ENCODE measurements around the gene PRTN3.
A peak's percentile ranks its signal among the peaks of the same experiment; 100 is the strongest.
"Not testable (repeated sequence)": the region's sequence is repeated elsewhere in the genome, so short reads cannot be mapped to it uniquely, and the experiment has no call there.

Gene PRTN3

GRCh38 chr19:870963-871401, 30.2 kb downstream of the PRTN3 start:
- no peaks in the 10 kb centered on the region for H3K27me3 ChIP-seq (ENCODE audit: control insufficient read depth, insufficient read depth, low read length)
- no peak overlapping the region for H3K9ac ChIP-seq (ENCODE audit: low read depth, low read length)
- no peak overlapping the region for H3K27ac ChIP-seq (ENCODE audit: low read depth, low read length)
- H3K4me1 ChIP-seq (ENCODE audit: control insufficient read depth, insufficient read depth, low read length), result peaks cover 9% of the 10 kb centered on the region
- no peak overlapping the region for H3K4me3 ChIP-seq (ENCODE audit: low read depth, low read length)
- H3K9me3 ChIP-seq (ENCODE audit: control insufficient read depth, insufficient read depth, low read length), result no peaks in the 10 kb centered on the region
- H3K36me3 ChIP-seq (ENCODE audit: control insufficient read depth, insufficient read depth, low read length), result peaks cover 39% of the 10 kb centered on the region

- no peaks in the 10 kb centered on the region for H3K9me3 ChIP-seq (ENCODE audit: control insufficient read depth, insufficient read depth, low read length)
- H3K9ac ChIP-seq (ENCODE audit: low read depth, low read length), result no peak overlapping the region
- H3K27me3 ChIP-seq (ENCODE audit: control insufficient read depth, insufficient read depth, low read length), result no peaks in the 10 kb centered on the region
- H3K4me1 ChIP-seq (ENCODE audit: control insufficient read depth, insufficient read depth, low read length), result peaks cover 9% of the 10 kb centered on the region
- H3K4me3 ChIP-seq (ENCODE audit: low read depth, low read length), result no peak overlapping the region
- H3K36me3 ChIP-seq (ENCODE audit: control insufficient read depth, insufficient read depth, low read length), result peaks cover 45% of the 10 kb centered on the region
- peak overlapping the region; percentile 61 for H3K27ac ChIP-seq (ENCODE audit: low read depth, low read length)
These were observed 30.9 kb downstream of the PRTN3 start for GRCh38 chr19:871446-872265.

- Histone ChIP-seq H3K4me3 (ENCODE audit: low read depth, low read length) (no peak overlapping the region), H3K4me1 (ENCODE audit: control insufficient read depth, insufficient read depth, low read length) (peaks cover 3% of the 10 kb centered on the region), H3K27ac (ENCODE audit: low read depth, low read length) (peak overlapping the region; percentile 61), H3K9ac (ENCODE audit: low read depth, low read length) (no peak overlapping the region), H3K36me3 (ENCODE audit: control insufficient read depth, insufficient read depth, low read length) (peaks cover 51% of the 10 kb centered on the region), H3K27me3 (ENCODE audit: control insufficient read depth, insufficient read depth, low read length) (no peaks in the 10 kb centered on the region), H3K9me3 (ENCODE audit: control insufficient read depth, insufficient read depth, low read length) (no peaks in the 10 kb centered on the region)
These were observed 31.6 kb downstream of the PRTN3 start for GRCh38 chr19:872266-872951.

GRCh38 chr19:873084-873483, 32.3 kb downstream of the PRTN3 start:
- no peak overlapping the region for H3K27ac ChIP-seq (ENCODE audit: low read depth, low read length)
- H3K4me1 ChIP-seq (ENCODE audit: control insufficient read depth, insufficient read depth, low read length), result no peaks in the 10 kb centered on the region
- no peak overlapping the region for H3K4me3 ChIP-seq (ENCODE audit: low read depth, low read length)
- no peak overlapping the region for H3K9ac ChIP-seq (ENCODE audit: low read depth, low read length)
- H3K27me3 ChIP-seq (ENCODE audit: control insufficient read depth, insufficient read depth, low read length), result no peaks in the 10 kb centered on the region
- H3K9me3 ChIP-seq (ENCODE audit: control insufficient read depth, insufficient read depth, low read length), result no peaks in the 10 kb centered on the region
- H3K36me3 ChIP-seq (ENCODE audit: control insufficient read depth, insufficient read depth, low read length), result peaks cover 46% of the 10 kb centered on the region

GRCh38 chr19:873561-874041, 32.8 kb downstream of the PRTN3 start:
- H3K4me3 ChIP-seq (ENCODE audit: low read depth, low read length), result no peak overlapping the region
- H3K27ac ChIP-seq (ENCODE audit: low read depth, low read length), result no peak overlapping the region
- H3K9ac ChIP-seq (ENCODE audit: low read depth, low read length), result no peak overlapping the region

GRCh38 chr19:875265-875879, 34.6 kb downstream of the PRTN3 start:
- H3K9ac ChIP-seq (ENCODE audit: low read depth, low read length), result no peak overlapping the region
- no peak overlapping the region for H3K27ac ChIP-seq (ENCODE audit: low read depth, low read length)
- H3K4me1 ChIP-seq (ENCODE audit: control insufficient read depth, insufficient read depth, low read length), result no peaks in the 10 kb centered on the region
- peaks cover 29% of the 10 kb centered on the region for H3K36me3 ChIP-seq (ENCODE audit: control insufficient read depth, insufficient read depth, low read length)
- no peaks in the 10 kb centered on the region for H3K9me3 ChIP-seq (ENCODE audit: control insufficient read depth, insufficient read depth, low read length)
- no peaks in the 10 kb centered on the region for H3K27me3 ChIP-seq (ENCODE audit: control insufficient read depth, insufficient read depth, low read length)
- no peak overlapping the region for H3K4me3 ChIP-seq (ENCODE audit: low read depth, low read length)

More at GRCh38 chr19:873561-874041, 32.8 kb downstream of the PRTN3 start:
- Histone ChIP-seq H3K4me1 (ENCODE audit: control insufficient read depth, insufficient read depth, low read length) (no peaks in the 10 kb centered on the region), H3K36me3 (ENCODE audit: control insufficient read depth, insufficient read depth, low read length) (peaks cover 40% of the 10 kb centered on the region), H3K9me3 (ENCODE audit: control insufficient read depth, insufficient read depth, low read length) (no peaks in the 10 kb centered on the region), H3K27me3 (ENCODE audit: control insufficient read depth, insufficient read depth, low read length) (no peaks in the 10 kb centered on the region)

GRCh38 chr19:876089-876488, 35.3 kb downstream of the PRTN3 start:
- Histone ChIP-seq H3K4me1 (ENCODE audit: control insufficient read depth, insufficient read depth, low read length) (no peaks in the 10 kb centered on the region), H3K36me3 (ENCODE audit: control insufficient read depth, insufficient read depth, low read length) (peaks cover 30% of the 10 kb centered on the region), H3K9ac (ENCODE audit: low read depth, low read length) (no peak overlapping the region), H3K27ac (ENCODE audit: low read depth, low read length) (no peak overlapping the region), H3K27me3 (ENCODE audit: control insufficient read depth, insufficient read depth, low read length) (no peaks in the 10 kb centered on the region), H3K4me3 (ENCODE audit: low read depth, low read length) (no peak overlapping the region), H3K9me3 (ENCODE audit: control insufficient read depth, insufficient read depth, low read length) (no peaks in the 10 kb centered on the region)

- Histone ChIP-seq H3K9ac (ENCODE audit: low read depth, low read length) (no peak overlapping the region), H3K36me3 (ENCODE audit: control insufficient read depth, insufficient read depth, low read length) (peaks cover 37% of the 10 kb centered on the region), H3K9me3 (ENCODE audit: control insufficient read depth, insufficient read depth, low read length) (no peaks in the 10 kb centered on the region), H3K4me1 (ENCODE audit: control insufficient read depth, insufficient read depth, low read length) (no peaks in the 10 kb centered on the region), H3K27me3 (ENCODE audit: control insufficient read depth, insufficient read depth, low read length) (no peaks in the 10 kb centered on the region), H3K4me3 (ENCODE audit: low read depth, low read length) (no peak overlapping the region), H3K27ac (ENCODE audit: low read depth, low read length) (no peak overlapping the region)
These were observed 36.0 kb downstream of the PRTN3 start for GRCh38 chr19:876780-877314.

GRCh38 chr19:877992-878660, 37.3 kb downstream of the PRTN3 start:
- not testable (repeated sequence) for H3K27me3 ChIP-seq (ENCODE audit: control insufficient read depth, insufficient read depth, low read length); H3K4me3 ChIP-seq (ENCODE audit: low read depth, low read length); H3K4me1 ChIP-seq (ENCODE audit: control insufficient read depth, insufficient read depth, low read length); H3K27ac ChIP-seq (ENCODE audit: low read depth, low read length); H3K9ac ChIP-seq (ENCODE audit: low read depth, low read length); H3K9me3 ChIP-seq (ENCODE audit: control insufficient read depth, insufficient read depth, low read length)
- peaks cover 46% of the 10 kb centered on the region for H3K36me3 ChIP-seq (ENCODE audit: control insufficient read depth, insufficient read depth, low read length)

- H3K27ac ChIP-seq (ENCODE audit: low read depth, low read length); H3K9ac ChIP-seq (ENCODE audit: low read depth, low read length); H3K4me3 ChIP-seq (ENCODE audit: low read depth, low read length); H3K9me3 ChIP-seq (ENCODE audit: control insufficient read depth, insufficient read depth, low read length); H3K27me3 ChIP-seq (ENCODE audit: control insufficient read depth, insufficient read depth, low read length); H3K4me1 ChIP-seq (ENCODE audit: control insufficient read depth, insufficient read depth, low read length): not testable (repeated sequence)
- peaks cover 50% of the 10 kb centered on the region for H3K36me3 ChIP-seq (ENCODE audit: control insufficient read depth, insufficient read depth, low read length)
These were observed 38.2 kb downstream of the PRTN3 start for GRCh38 chr19:878751-879561.

Data from HUES48 (cell line).